ENCODE measurements around the gene FAM241A. TPM values are rescaled to one million over a fixed set of nuclear protein-coding genes. Genes with fewer than 3 reads are reported as not detected.
A peak's percentile ranks its signal among the peaks of the same experiment; 100 is the strongest.

FAM241A gene
- total and polyA plus RNA-seq, 9 of the 15 experiments (the other 6 are each of a cell fraction or from before 2014, with no cell fraction given) = 2.3 to 8.5 (median 5.3) TPM

GRCh38 chr4:112153211-112153791, 8.0 kb downstream of the FAM241A start (continued):
- TF ChIP-seq REST (IDR thresholded peaks at IDR 0.05; ENCODE audit: borderline replicate concordance) (0 out of 2 replicates have a peak, but pooled peaks have one; percentile 6), REST (CRISPR knock-in tag; IDR thresholded peaks at IDR 0.05; ENCODE audit: low read depth) (no peak), ZBTB7A (IDR thresholded peaks at IDR 0.05; ENCODE audit: borderline replicate concordance, control insufficient read depth, low read depth, low read length) (no peak), CBFA2T3 (IDR thresholded peaks at IDR 0.05) (peak; percentile 83), ADNP (tag; IDR thresholded peaks at IDR 0.05) (peak; percentile 70; the same call in 1 of the 2 replicates), ZC3H4 (CRISPR knock-in tag; IDR thresholded peaks at IDR 0.05; ENCODE audit: borderline replicate concordance) (no peak), FOXM1 (IDR thresholded peaks at IDR 0.05; ENCODE audit: low read depth) (peak; percentile 78), FOXM1 (CRISPR knock-in tag; IDR thresholded peaks at IDR 0.05; ENCODE audit: low read depth) (no peak), MTA1 (IDR thresholded peaks at IDR 0.05; ENCODE audit: borderline replicate concordance) (peak; percentile 55; the same call in 1 of the 2 replicates), ZNF280A (IDR thresholded peaks at IDR 0.05; ENCODE audit: low read depth, partially characterized antibody) (no peak), PATZ1 (CRISPR knock-in tag; IDR thresholded peaks at IDR 0.05; ENCODE audit: borderline replicate concordance) (0 out of 2 replicates have a peak, but pooled peaks have one; percentile 32), SMARCA4 (IDR thresholded peaks at IDR 0.05) (peak; percentile 88), HMG20B (CRISPR knock-in tag; IDR thresholded peaks at IDR 0.05) (no peak), ZFP36 (IDR thresholded peaks at IDR 0.05; ENCODE audit: low read depth, low read length, partially characterized antibody) (no peak), HMBOX1 (IDR thresholded peaks at IDR 0.05) (peak; percentile 58)

Measured in K562 (cell line).